ENCODE data around the gene GPRC5B. TPM values are rescaled to one million over a fixed set of nuclear protein-coding genes. Genes with fewer than 3 reads are reported as not detected.

GPRC5B gene
- polyA plus RNA-seq, 2 of the 4 experiments (the other 2 are of a cell fraction): 12.8 to 19.1 TPM

DNA sequence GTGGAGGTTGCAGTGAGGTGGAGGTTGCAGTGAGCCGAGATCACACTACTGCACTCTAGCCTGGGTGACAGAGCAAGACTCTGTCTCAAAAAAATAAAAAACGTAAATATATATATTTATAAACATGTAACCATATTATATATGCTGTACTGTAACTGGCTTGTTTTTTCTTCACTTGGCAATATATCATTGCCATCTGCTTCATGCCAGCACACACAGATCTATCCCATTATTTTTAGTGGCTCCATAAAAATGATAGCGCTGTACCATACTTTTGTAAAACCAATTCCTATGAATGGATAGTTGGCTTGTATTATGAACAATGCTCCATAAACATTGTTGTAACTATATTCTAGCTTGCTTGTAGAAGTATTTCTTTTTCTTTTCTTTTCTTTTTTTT lies 49.5 kb downstream of the GPRC5B start:
- no peak for DNase-seq (ENCODE audit: low read depth in 1 of 2, low spot score in 1 of 2)
- WGBS (ENCODE audit: missing lambda C conversion rate): 91% methylated on average over 3 of the region's 3 CpGs
- POLR2A ChIA-PET: no interaction called here
- TF ChIP-seq KDM1A (IDR thresholded peaks at IDR 0.05; ENCODE audit: low read depth) (no peak), CHD2 (IDR thresholded peaks at IDR 0.05; ENCODE audit: low read length, partially characterized antibody) (no peak), ZNF302 (CRISPR knock-in tag; IDR thresholded peaks at IDR 0.05) (no peak), CBX2 (IDR thresholded peaks at IDR 0.05; ENCODE audit: borderline replicate concordance, low read depth) (no peak), JUN (IDR thresholded peaks at IDR 0.05) (no peak), ZC3H11A (IDR thresholded peaks at IDR 0.05) (no peak), KDM5A (IDR thresholded peaks at IDR 0.05) (no peak), FOSB (CRISPR knock-in tag; IDR thresholded peaks at IDR 0.05) (no peak)
- TF ChIP-seq, protein P1, sequence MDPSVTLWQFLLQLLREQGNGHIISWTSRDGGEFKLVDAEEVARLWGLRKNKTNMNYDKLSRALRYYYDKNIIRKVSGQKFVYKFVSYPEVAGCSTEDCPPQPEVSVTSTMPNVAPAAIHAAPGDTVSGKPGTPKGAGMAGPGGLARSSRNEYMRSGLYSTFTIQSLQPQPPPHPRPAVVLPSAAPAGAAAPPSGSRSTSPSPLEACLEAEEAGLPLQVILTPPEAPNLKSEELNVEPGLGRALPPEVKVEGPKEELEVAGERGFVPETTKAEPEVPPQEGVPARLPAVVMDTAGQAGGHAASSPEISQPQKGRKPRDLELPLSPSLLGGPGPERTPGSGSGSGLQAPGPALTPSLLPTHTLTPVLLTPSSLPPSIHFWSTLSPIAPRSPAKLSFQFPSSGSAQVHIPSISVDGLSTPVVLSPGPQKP (IDR thresholded peaks at IDR 0.05; ENCODE audit: low read depth, low read length): no peak
- TF ChIP-seq, protein P2, sequence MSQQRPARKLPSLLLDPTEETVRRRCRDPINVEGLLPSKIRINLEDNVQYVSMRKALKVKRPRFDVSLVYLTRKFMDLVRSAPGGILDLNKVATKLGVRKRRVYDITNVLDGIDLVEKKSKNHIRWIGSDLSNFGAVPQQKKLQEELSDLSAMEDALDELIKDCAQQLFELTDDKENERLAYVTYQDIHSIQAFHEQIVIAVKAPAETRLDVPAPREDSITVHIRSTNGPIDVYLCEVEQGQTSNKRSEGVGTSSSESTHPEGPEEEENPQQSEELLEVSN (IDR thresholded peaks at IDR 0.05; ENCODE audit: borderline replicate concordance, low read depth): no peak
- TF ChIP-seq, protein P3, sequence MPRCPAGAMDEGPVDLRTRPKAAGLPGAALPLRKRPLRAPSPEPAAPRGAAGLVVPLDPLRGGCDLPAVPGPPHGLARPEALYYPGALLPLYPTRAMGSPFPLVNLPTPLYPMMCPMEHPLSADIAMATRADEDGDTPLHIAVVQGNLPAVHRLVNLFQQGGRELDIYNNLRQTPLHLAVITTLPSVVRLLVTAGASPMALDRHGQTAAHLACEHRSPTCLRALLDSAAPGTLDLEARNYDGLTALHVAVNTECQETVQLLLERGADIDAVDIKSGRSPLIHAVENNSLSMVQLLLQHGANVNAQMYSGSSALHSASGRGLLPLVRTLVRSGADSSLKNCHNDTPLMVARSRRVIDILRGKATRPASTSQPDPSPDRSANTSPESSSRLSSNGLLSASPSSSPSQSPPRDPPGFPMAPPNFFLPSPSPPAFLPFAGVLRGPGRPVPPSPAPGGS (IDR thresholded peaks at IDR 0.05): no peak
- no peaks in the 10 kb centered on the region for H3K9me3 ChIP-seq
- peaks cover 11% of the 10 kb centered on the region; the same call in 2 of the 3 replicates for H3K4me1 ChIP-seq
- H3K4me2 ChIP-seq: no peak overlapping the region
- CTCF ChIA-PET: no interaction called here
- no peak overlapping the region for H3K4me3 ChIP-seq
- FAIRE-seq: no peak
- H3K27ac ChIP-seq: no peak overlapping the region
- no peak for ATAC-seq

DNA sequence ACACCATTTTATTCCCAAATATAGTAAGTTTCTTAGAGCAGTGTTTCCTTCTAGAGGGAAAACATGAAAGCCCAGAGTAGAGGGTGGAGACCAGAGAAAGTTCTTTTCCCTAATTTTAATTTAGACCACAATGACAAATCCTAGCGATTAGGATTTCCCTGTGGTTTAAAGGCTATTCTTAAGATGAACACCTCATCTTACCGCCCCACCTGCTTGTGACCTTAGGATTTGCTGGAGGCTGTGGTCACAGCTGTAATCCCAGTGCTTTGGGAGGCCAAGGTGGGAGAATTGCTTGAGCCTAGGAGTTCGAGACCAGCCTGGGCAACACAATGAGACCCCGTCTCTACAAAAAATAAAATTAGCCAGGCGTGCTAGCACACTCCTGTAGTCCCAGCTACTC lies 51.1 kb downstream of the GPRC5B start:
- Histone ChIP-seq H3K4me3 (no peak overlapping the region), H3K27ac (no peak overlapping the region), H3K4me1 (peaks cover 11% of the 10 kb centered on the region; the same call in 2 of the 3 replicates)

DNA sequence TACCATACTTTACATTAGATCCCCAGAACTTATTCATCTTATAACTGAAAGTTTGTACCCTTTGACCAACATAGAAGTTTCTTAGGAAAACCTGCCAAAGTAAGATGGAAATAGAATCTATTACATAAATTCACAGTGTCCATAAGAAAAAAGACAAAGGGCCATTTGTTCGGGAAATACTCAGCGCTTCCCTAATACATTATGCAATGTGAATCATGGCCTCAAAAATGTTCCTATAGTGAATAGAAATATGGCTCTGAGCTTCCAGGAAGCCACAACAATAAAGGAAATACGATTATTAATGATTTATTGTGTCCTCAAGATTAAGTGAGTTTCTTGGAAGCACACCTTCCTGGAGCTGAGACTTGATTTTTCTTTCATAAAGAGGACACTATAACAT lies 51.5 kb downstream of the GPRC5B start:
- DNase-seq (ENCODE audit: low read depth in 1 of 2, low spot score in 1 of 2) (no peak), FAIRE-seq (no peak), ATAC-seq (no peak)
- H3K4me1 ChIP-seq: peaks cover 11% of the 10 kb centered on the region; the same call in 2 of the 3 replicates
- WGBS (ENCODE audit: missing lambda C conversion rate): 56% methylated on average over 3 of the region's 3 CpGs
- TF ChIP-seq RFX5 (IDR thresholded peaks at IDR 0.05) (no peak), CBX8 (IDR thresholded peaks at IDR 0.05) (no peak), KDM5A (IDR thresholded peaks at IDR 0.05) (no peak), KDM1A (IDR thresholded peaks at IDR 0.05; ENCODE audit: low read depth) (no peak), FOSL2 (IDR thresholded peaks at IDR 0.05) (no peak), FOSL2 (CRISPR knock-in tag; IDR thresholded peaks at IDR 0.05) (no peak), NPAS2 (CRISPR knock-in tag; IDR thresholded peaks at IDR 0.05; ENCODE audit: borderline replicate concordance) (no peak), TFCP2L1 (CRISPR knock-in tag; IDR thresholded peaks at IDR 0.05) (no peak), GATA3 (IDR thresholded peaks at IDR 0.05; ENCODE audit: borderline replicate concordance) (no peak), PHF8 (IDR thresholded peaks at IDR 0.05; ENCODE audit: borderline replicate concordance, low read depth) (no peak), JUN (IDR thresholded peaks at IDR 0.05) (no peak), CHD4 (IDR thresholded peaks at IDR 0.05; ENCODE audit: borderline replicate concordance) (no peak), JUNB (IDR thresholded peaks at IDR 0.05) (no peak), EHMT2 (IDR thresholded peaks at IDR 0.05; ENCODE audit: low read depth) (no peak), FOSB (CRISPR knock-in tag; IDR thresholded peaks at IDR 0.05) (no peak)
- TF ChIP-seq, protein P4, sequence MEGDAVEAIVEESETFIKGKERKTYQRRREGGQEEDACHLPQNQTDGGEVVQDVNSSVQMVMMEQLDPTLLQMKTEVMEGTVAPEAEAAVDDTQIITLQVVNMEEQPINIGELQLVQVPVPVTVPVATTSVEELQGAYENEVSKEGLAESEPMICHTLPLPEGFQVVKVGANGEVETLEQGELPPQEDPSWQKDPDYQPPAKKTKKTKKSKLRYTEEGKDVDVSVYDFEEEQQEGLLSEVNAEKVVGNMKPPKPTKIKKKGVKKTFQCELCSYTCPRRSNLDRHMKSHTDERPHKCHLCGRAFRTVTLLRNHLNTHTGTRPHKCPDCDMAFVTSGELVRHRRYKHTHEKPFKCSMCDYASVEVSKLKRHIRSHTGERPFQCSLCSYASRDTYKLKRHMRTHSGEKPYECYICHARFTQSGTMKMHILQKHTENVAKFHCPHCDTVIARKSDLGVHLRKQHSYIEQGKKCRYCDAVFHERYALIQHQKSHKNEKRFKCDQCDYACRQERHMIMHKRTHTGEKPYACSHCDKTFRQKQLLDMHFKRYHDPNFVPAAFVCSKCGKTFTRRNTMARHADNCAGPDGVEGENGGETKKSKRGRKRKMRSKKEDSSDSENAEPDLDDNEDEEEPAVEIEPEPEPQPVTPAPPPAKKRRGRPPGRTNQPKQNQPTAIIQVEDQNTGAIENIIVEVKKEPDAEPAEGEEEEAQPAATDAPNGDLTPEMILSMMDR (IDR thresholded peaks at IDR 0.05): no peak
- ChIA-PET POLR2A (no interaction called here), CTCF (no interaction called here)
- no peak overlapping the region for H3K27ac ChIP-seq
- H3K9me3 ChIP-seq: no peaks in the 10 kb centered on the region
- H3K4me3 ChIP-seq: no peak overlapping the region
- H3K4me2 ChIP-seq: no peak overlapping the region

More for the DNA sequence above, 51.1 kb downstream of the GPRC5B start:
- POLR2A ChIA-PET: no interaction called here
- ATAC-seq (no peak), DNase-seq (ENCODE audit: low read depth in 1 of 2, low spot score in 1 of 2) (no peak), FAIRE-seq (no peak)
- CTCF ChIA-PET: interaction anchor here (1.0 kb wide), 1 partner anchor 17 kb away, joined by 3 read pairs; no protein-coding TSS in a partner anchor
- WGBS (ENCODE audit: missing lambda C conversion rate): 83% methylated on average over 5 of the region's 5 CpGs
- Histone ChIP-seq H3K4me2 (no peak overlapping the region), H3K9me3 (no peaks in the 10 kb centered on the region)
- TF ChIP-seq HOXB13 (CRISPR knock-in tag; IDR thresholded peaks at IDR 0.05; ENCODE audit: low read depth): no peak
- no peak for TF ChIP-seq HOXB5 (CRISPR knock-in tag; IDR thresholded peaks at IDR 0.05)
- TF ChIP-seq MAZ (IDR thresholded peaks at IDR 0.05; ENCODE audit: borderline replicate concordance, low read depth, low read length): no peak
